Heart left ventricle (tissue), 13 donors: Measurements from ENCODE around the gene WNK2.

Source experiments
- POLR2A ChIP-seq, 2 donors: fragments of 450-650 bp; IDR thresholded peaks; one replicate each; pipeline ENCODE4 v1.6.1; 2017; ENCODE audit warnings: antibody characterized with exemption in 2 of 2, mild to moderate bottlenecking in 2 of 2, moderate library complexity in 2 of 2
- TF ChIP-seq, protein P1 (sequence below), 12 donors: fragments of 200-600 bp; sonication (generic) in 4 of 12; IDR thresholded peaks; one replicate each; pipeline versions ENCODE4 v1.5.0 to v1.8.0; 2018 to 2022; ENCODE audit warnings: antibody characterized with exemption in 12 of 12, mild to moderate bottlenecking in 5 of 12
- donor health status: ischemic (EF 13 %, LVEDD 7.1; RV severe dilation, severe dysfunction).
- donor health status: DM: no; HTN: yes; CAD: no.
- donor health status: DM: no; HTN: no; CAD: no.
- donor health status: ischemic (EF 25% LVEDD 6.9; RV normal size, moderate dysfunction).
- donor health status: ischemic (EF 25% LVEDD 5.7; RV mildly dilated, moderate dysfunction).
- donor health status: ischemic (EF 35%, LVEDD 5.7; RV mildly dilated, moderate dysfunction).
- donor health status: nonischemic (EF 11% LVEDD 7.7; RV severe dilation, severe dysfunction).
- donor health status: DM: yes; HTN: yes; CAD: no.
- donor health status: PGD.
- donor health status: ischemic (EF 29% LVEDD 5.4; RV normal size, mild dysfunction).
- donor health status: nonischemic (EF 23%, LVEDD 6.1; RV moderate dilation, normal function).

GRCh38 chr9:93263334-93264229, 79.6 kb downstream of the WNK2 start:
- TF ChIP-seq, protein P1, sequence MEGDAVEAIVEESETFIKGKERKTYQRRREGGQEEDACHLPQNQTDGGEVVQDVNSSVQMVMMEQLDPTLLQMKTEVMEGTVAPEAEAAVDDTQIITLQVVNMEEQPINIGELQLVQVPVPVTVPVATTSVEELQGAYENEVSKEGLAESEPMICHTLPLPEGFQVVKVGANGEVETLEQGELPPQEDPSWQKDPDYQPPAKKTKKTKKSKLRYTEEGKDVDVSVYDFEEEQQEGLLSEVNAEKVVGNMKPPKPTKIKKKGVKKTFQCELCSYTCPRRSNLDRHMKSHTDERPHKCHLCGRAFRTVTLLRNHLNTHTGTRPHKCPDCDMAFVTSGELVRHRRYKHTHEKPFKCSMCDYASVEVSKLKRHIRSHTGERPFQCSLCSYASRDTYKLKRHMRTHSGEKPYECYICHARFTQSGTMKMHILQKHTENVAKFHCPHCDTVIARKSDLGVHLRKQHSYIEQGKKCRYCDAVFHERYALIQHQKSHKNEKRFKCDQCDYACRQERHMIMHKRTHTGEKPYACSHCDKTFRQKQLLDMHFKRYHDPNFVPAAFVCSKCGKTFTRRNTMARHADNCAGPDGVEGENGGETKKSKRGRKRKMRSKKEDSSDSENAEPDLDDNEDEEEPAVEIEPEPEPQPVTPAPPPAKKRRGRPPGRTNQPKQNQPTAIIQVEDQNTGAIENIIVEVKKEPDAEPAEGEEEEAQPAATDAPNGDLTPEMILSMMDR (IDR thresholded peaks at IDR 0.05) = no peak
- no peak for TF ChIP-seq POLR2A (IDR thresholded peaks at IDR 0.05)
